Activated CD4-positive, alpha-beta T cell treated with anti-CD3 and anti-CD28 coated beads for 36 hours (primary cell): ENCODE measurements around the gene MAP3K19. TPM values are rescaled to one million over a fixed set of nuclear protein-coding genes. Genes with fewer than 3 reads are reported as not detected.
"Not testable (repeated sequence)": the region's sequence is repeated elsewhere in the genome, so short reads cannot be mapped to it uniquely, and the experiment has no call there.

Source experiments
- ATAC-seq: fragments of 200-7000 bp; cut with Tn5 transposase; one replicate; pipeline ENCODE4 v1.10.0; 2021; ENCODE audit warnings: mild to moderate bottlenecking, moderate library complexity
- CTCF ChIA-PET: fragments of 350-600 bp; sonication (Branson Sonifier 250); formaldehyde crosslinking; loops from one replicate; lab custom pipeline; 2021; ENCODE audit warnings: antibody characterized with exemption; lab: Charles Lee
- POLR2A ChIA-PET: fragments of 350-600 bp; sonication (Branson Sonifier 250); formaldehyde crosslinking; loops from one replicate; lab custom pipeline; 2021; ENCODE audit warnings: antibody characterized with exemption, inconsistent platforms; lab: Charles Lee
- DNase-seq: peaks from one replicate; pipeline ENCODE4 v3.0.0-alpha.2; 2020
- H3K27ac Mint-ChIP-seq: one replicate; pipeline ENCODE4 v1.8.0; 2021; ENCODE audit warnings: mixed read lengths
- H3K27me3 Mint-ChIP-seq: one replicate; pipeline ENCODE4 v1.8.0; 2021; ENCODE audit warnings: mixed read lengths
- H3K36me3 Mint-ChIP-seq: one replicate; pipeline ENCODE4 v1.8.0; 2021; ENCODE audit warnings: low read depth, mixed read lengths
- H3K4me1 Mint-ChIP-seq: one replicate; pipeline ENCODE4 v1.8.0; 2021; ENCODE audit warnings: mixed read lengths
- H3K4me3 Mint-ChIP-seq: one replicate; pipeline ENCODE4 v1.8.0; 2021; ENCODE audit warnings: mild to moderate bottlenecking, moderate library complexity, mixed read lengths
- H3K9me3 Mint-ChIP-seq: one replicate; pipeline ENCODE4 v1.8.0; 2021; ENCODE audit warnings: low read depth, mixed read lengths
- intact Hi-C, 2 experiments: fragments of 100-400 bp; cut with DNase I in 1 of 2; cut with micrococcal nuclease in 1 of 2; formaldehyde crosslinking; loops; one replicate each; pipeline versions ENCODE4 v1.14.2 to v1.15.1; 2022 to 2024; cut with DNase I, micrococcal nuclease
- total RNA-seq, 2 experiments: library from RNA; stranded (reverse); gene quantifications; one replicate each; pipeline ENCODE4 v1.2.3, GENCODE V29; 2021

Gene MAP3K19
- total RNA-seq, 2 experiments from 2014 or later: not detected

GRCh38 chr2:135050684-135051083 lies 3.4 kb upstream of the MAP3K19 start:
- H3K9me3 Mint-ChIP-seq: no peaks in the 10 kb centered on the region
- intact Hi-C loops: loop anchor here (5.0 to 10.0 kb wide), 7 partner anchors 104 to 1082 kb away; partner anchors contain the start of gene CXCR4 (in 1 of the 2)
- DNase-seq: no peak
- ATAC-seq: no peak
- H3K4me3 Mint-ChIP-seq: peak overlapping the region; percentile 28
- H3K27ac Mint-ChIP-seq: peak overlapping the region; percentile 64
- POLR2A ChIA-PET: no interaction called here
- CTCF ChIA-PET: interaction anchor here (0.7 to 2.5 kb wide), 4 partner anchors 16 to 142 kb away, joined by 3 to 15 read pairs (median 8); no protein-coding TSS in a partner anchor
- H3K27me3 Mint-ChIP-seq: no peaks in the 10 kb centered on the region
- H3K36me3 Mint-ChIP-seq: peaks cover 11% of the 10 kb centered on the region
- peaks cover 29% of the 10 kb centered on the region for H3K4me1 Mint-ChIP-seq

GRCh38 chr2:135050132-135050531 lies 2.9 kb upstream of the MAP3K19 start:
- no peaks in the 10 kb centered on the region for H3K9me3 Mint-ChIP-seq
- H3K4me1 Mint-ChIP-seq: peaks cover 26% of the 10 kb centered on the region
- H3K4me3 Mint-ChIP-seq: no peak overlapping the region
- no peak overlapping the region for H3K27ac Mint-ChIP-seq
- ChIA-PET POLR2A (no interaction called here), CTCF (interaction anchor here (1.0 to 2.5 kb wide), 3 partner anchors 17 to 46 kb away, joined by 3 to 15 read pairs (median 12); no protein-coding TSS in a partner anchor)
- no peak for DNase-seq
- no peak for ATAC-seq
- intact Hi-C loops: loop anchor here (5.0 to 10.0 kb wide), 7 partner anchors 105 to 1082 kb away; partner anchors contain the start of gene CXCR4 (in 1 of the 2)
- peaks cover 8% of the 10 kb centered on the region for H3K36me3 Mint-ChIP-seq
- no peaks in the 10 kb centered on the region for H3K27me3 Mint-ChIP-seq

- Mint-ChIP-seq H3K4me1 (peaks cover 8% of the 10 kb centered on the region), H3K4me3 (no peak overlapping the region), H3K27ac (no peak overlapping the region), H3K27me3 (no peaks in the 10 kb centered on the region), H3K9me3 (no peaks in the 10 kb centered on the region), H3K36me3 (peaks cover 2% of the 10 kb centered on the region)
- ATAC-seq (no peak), DNase-seq (no peak)
- CTCF ChIA-PET: interaction anchor here (0.6 to 1.4 kb wide), 4 partner anchors 13 to 198 kb away, joined by 3 to 4 read pairs (median 3); no protein-coding TSS in a partner anchor
- intact Hi-C loops: no loop called here
- POLR2A ChIA-PET: no interaction called here
Observed at GRCh38 chr2:135048122-135048521, 875 bp upstream of the MAP3K19 start.

- H3K4me3 Mint-ChIP-seq: no peak overlapping the region
- no peak overlapping the region for H3K27ac Mint-ChIP-seq
- H3K27me3 Mint-ChIP-seq: peaks cover 2% of the 10 kb centered on the region
- ChIA-PET POLR2A (no interaction called here), CTCF (interaction anchor here (0.7 to 1.6 kb wide), 5 partner anchors 9 to 55 kb away, joined by 3 to 9 read pairs (median 4); partner anchors contain the start of gene RAB3GAP1)
- no peaks in the 10 kb centered on the region for H3K4me1 Mint-ChIP-seq
- DNase-seq (peak; percentile 50), ATAC-seq (no peak)
- intact Hi-C loops: no loop called here
- H3K9me3 Mint-ChIP-seq: no peaks in the 10 kb centered on the region
- no peaks in the 10 kb centered on the region for H3K36me3 Mint-ChIP-seq
Observed at GRCh38 chr2:135043345-135043744, 3.9 kb downstream of the MAP3K19 start.

- Mint-ChIP-seq H3K9me3 (no peaks in the 10 kb centered on the region), H3K36me3 (no peaks in the 10 kb centered on the region), H3K27ac (no peak overlapping the region), H3K4me3 (no peak overlapping the region), H3K27me3 (peaks cover 2% of the 10 kb centered on the region), H3K4me1 (no peaks in the 10 kb centered on the region)
- no peak for DNase-seq
- ChIA-PET CTCF (interaction anchor here (0.6 to 0.9 kb wide), 2 partner anchors 48 to 160 kb away, joined by 3 read pairs; no protein-coding TSS in a partner anchor), POLR2A (interaction anchor here (0.6 kb wide), 1 partner anchor 489 kb away, joined by 7 read pairs; no protein-coding TSS in a partner anchor)
- intact Hi-C loops: no loop called here
- no peak for ATAC-seq
Observed at GRCh38 chr2:135037831-135038230, 9.4 kb downstream of the MAP3K19 start.

GRCh38 chr2:135033216-135033615 lies 14.0 kb downstream of the MAP3K19 start:
- ATAC-seq, DNase-seq, H3K27ac Mint-ChIP-seq, H3K4me1 Mint-ChIP-seq, H3K27me3 Mint-ChIP-seq, CTCF ChIA-PET, H3K9me3 Mint-ChIP-seq, POLR2A ChIA-PET, H3K36me3 Mint-ChIP-seq, intact Hi-C loops, H3K4me3 Mint-ChIP-seq: not testable (repeated sequence)

- Mint-ChIP-seq H3K9me3 (no peaks in the 10 kb centered on the region), H3K4me1 (no peaks in the 10 kb centered on the region), H3K4me3 (no peak overlapping the region), H3K27me3 (no peaks in the 10 kb centered on the region), H3K36me3 (no peaks in the 10 kb centered on the region), H3K27ac (no peak overlapping the region)
- DNase-seq (no peak), ATAC-seq (no peak)
- POLR2A ChIA-PET: no interaction called here
- CTCF ChIA-PET: interaction anchor here (0.6 kb wide), 1 partner anchor 149 kb away, joined by 3 read pairs; no protein-coding TSS in a partner anchor
- intact Hi-C loops: no loop called here
Observed at GRCh38 chr2:135030826-135031225, 16.4 kb downstream of the MAP3K19 start.

- DNase-seq (no peak), ATAC-seq (no peak)
- Mint-ChIP-seq H3K27ac (no peak overlapping the region), H3K36me3 (no peaks in the 10 kb centered on the region), H3K4me3 (no peak overlapping the region), H3K27me3 (no peaks in the 10 kb centered on the region), H3K9me3 (no peaks in the 10 kb centered on the region), H3K4me1 (no peaks in the 10 kb centered on the region)
- intact Hi-C loops: no loop called here
- ChIA-PET POLR2A (no interaction called here), CTCF (interaction anchor here (0.7 kb wide), 1 partner anchor 26 kb away, joined by 5 read pairs; no protein-coding TSS in a partner anchor)
Observed at GRCh38 chr2:135029481-135030134, 17.6 kb downstream of the MAP3K19 start.

- POLR2A ChIA-PET: no interaction called here
- no peak for ATAC-seq
- intact Hi-C loops: loop anchor here in 1 of 2 experiments (1.0 kb wide), 1 partner anchor 47 kb away; no protein-coding TSS in a partner anchor
- H3K27me3 Mint-ChIP-seq: no peaks in the 10 kb centered on the region
- H3K9me3 Mint-ChIP-seq: peaks cover 3% of the 10 kb centered on the region
- peaks cover 20% of the 10 kb centered on the region for H3K4me1 Mint-ChIP-seq
- CTCF ChIA-PET: interaction anchor here (0.6 to 1.5 kb wide), 4 partner anchors 20 to 774 kb away, joined by 3 to 5 read pairs (median 4); no protein-coding TSS in a partner anchor
- DNase-seq: no peak
- H3K36me3 Mint-ChIP-seq: no peaks in the 10 kb centered on the region
- no peak overlapping the region for H3K4me3 Mint-ChIP-seq
- peak overlapping the region; percentile 39 for H3K27ac Mint-ChIP-seq
Observed at GRCh38 chr2:135023886-135024485, 23.3 kb downstream of the MAP3K19 start.

- H3K36me3 Mint-ChIP-seq: no peaks in the 10 kb centered on the region
- no peak overlapping the region for H3K4me3 Mint-ChIP-seq
- H3K27me3 Mint-ChIP-seq: no peaks in the 10 kb centered on the region
- H3K4me1 Mint-ChIP-seq: peaks cover 20% of the 10 kb centered on the region
- peak; percentile 30 for ATAC-seq
- H3K27ac Mint-ChIP-seq: no peak overlapping the region
- ChIA-PET CTCF (interaction anchor here (0.9 to 1.5 kb wide), 2 partner anchors 19 to 258 kb away, joined by 4 to 5 read pairs; no protein-coding TSS in a partner anchor), POLR2A (no interaction called here)
- H3K9me3 Mint-ChIP-seq: peaks cover 3% of the 10 kb centered on the region
- intact Hi-C loops: no loop called here
- no peak for DNase-seq
Observed at GRCh38 chr2:135022952-135023880, 24.0 kb downstream of the MAP3K19 start.
